Activated naive CD8-positive, alpha-beta T cell treated with anti-CD3 and anti-CD28 coated beads for 36 hours (primary cell): ENCODE measurements around the gene PLET1. TPM values are rescaled to one million over a fixed set of nuclear protein-coding genes. Genes with fewer than 3 reads are reported as not detected.

ENCODE experiments used
- DNase-seq: peaks from one replicate; pipeline ENCODE4 v3.0.0; 2021
- H3K27ac Mint-ChIP-seq: one replicate; pipeline ENCODE4 v1.8.0; 2022; ENCODE audit warnings: mild to moderate bottlenecking, moderate library complexity, mixed read lengths
- H3K27me3 Mint-ChIP-seq: one replicate; pipeline ENCODE4 v1.8.0; 2022; ENCODE audit warnings: mild to moderate bottlenecking, mixed read lengths
- H3K36me3 Mint-ChIP-seq: one replicate; pipeline ENCODE4 v1.8.0; 2021; ENCODE audit warnings: mild to moderate bottlenecking, mixed read lengths
- H3K4me1 Mint-ChIP-seq: one replicate; pipeline ENCODE4 v1.8.0; 2021; ENCODE audit warnings: mixed read lengths
- H3K4me3 Mint-ChIP-seq: one replicate; pipeline ENCODE4 v1.8.0; 2022; ENCODE audit warnings: mild to moderate bottlenecking, moderate library complexity, mixed read lengths
- H3K9me3 Mint-ChIP-seq: one replicate; pipeline ENCODE4 v1.8.0; 2022; ENCODE audit warnings: mixed read lengths
- total RNA-seq, 2 experiments: library from RNA; stranded (reverse); gene quantifications; one replicate each; pipeline ENCODE4 v1.2.3, GENCODE V29; 2021

The PLET1 gene
- not detected for total RNA-seq

- no peak for DNase-seq
- Mint-ChIP-seq H3K27me3 (no peaks in the 10 kb centered on the region), H3K27ac (no peak within 1 kb of the TSS), H3K9me3 (no peaks in the 10 kb centered on the region), H3K4me3 (no peak within 1 kb of the TSS), H3K4me1 (no peaks in the 10 kb centered on the region), H3K36me3 (no peaks in the 10 kb centered on the region)
Observed at GRCh38 chr11:112260490-112260889, at the start of gene PLET1. Gene PLET1 (minus strand): TSS chr11:112260860. CDS start chr11:112260589, 271 bp downstream.

- Mint-ChIP-seq H3K27me3 (no peaks in the 10 kb centered on the region), H3K4me3 (no peak overlapping the region), H3K4me1 (peaks cover 2% of the 10 kb centered on the region), H3K36me3 (peaks cover 4% of the 10 kb centered on the region), H3K27ac (no peak overlapping the region), H3K9me3 (peaks cover 4% of the 10 kb centered on the region)
- DNase-seq = no peak
Observed at GRCh38 chr11:112310419-112310818, 49.8 kb upstream of the PLET1 start.

GRCh38 chr11:112308651-112309050, 48.0 kb upstream of the PLET1 start:
- peaks cover 5% of the 10 kb centered on the region for H3K4me1 Mint-ChIP-seq
- no peak for DNase-seq
- H3K9me3 Mint-ChIP-seq = peaks cover 4% of the 10 kb centered on the region
- H3K27me3 Mint-ChIP-seq = no peaks in the 10 kb centered on the region
- peaks cover 4% of the 10 kb centered on the region for H3K36me3 Mint-ChIP-seq
- no peak overlapping the region for H3K27ac Mint-ChIP-seq
- no peak overlapping the region for H3K4me3 Mint-ChIP-seq

- peaks cover 4% of the 10 kb centered on the region for H3K9me3 Mint-ChIP-seq
Observed at GRCh38 chr11:112307616-112308015, 47.0 kb upstream of the PLET1 start.

GRCh38 chr11:112306230-112306629, 45.6 kb upstream of the PLET1 start:
- Mint-ChIP-seq H3K27me3 (no peaks in the 10 kb centered on the region), H3K9me3 (peaks cover 4% of the 10 kb centered on the region), H3K36me3 (peaks cover 4% of the 10 kb centered on the region), H3K4me1 (peaks cover 11% of the 10 kb centered on the region), H3K4me3 (no peak overlapping the region), H3K27ac (no peak overlapping the region)
- DNase-seq = no peak

More at GRCh38 chr11:112307616-112308015, 47.0 kb upstream of the PLET1 start:
- DNase-seq = no peak
- Mint-ChIP-seq H3K27ac (no peak overlapping the region), H3K36me3 (peaks cover 4% of the 10 kb centered on the region), H3K4me1 (peaks cover 6% of the 10 kb centered on the region), H3K27me3 (no peaks in the 10 kb centered on the region), H3K4me3 (no peak overlapping the region)

GRCh38 chr11:112304914-112305313, 44.3 kb upstream of the PLET1 start:
- H3K36me3 Mint-ChIP-seq = peaks cover 4% of the 10 kb centered on the region
- H3K27ac Mint-ChIP-seq = no peak overlapping the region
- no peak for DNase-seq
- H3K4me1 Mint-ChIP-seq = peaks cover 11% of the 10 kb centered on the region
- no peak overlapping the region for H3K4me3 Mint-ChIP-seq
- H3K27me3 Mint-ChIP-seq = no peaks in the 10 kb centered on the region
- peaks cover 4% of the 10 kb centered on the region for H3K9me3 Mint-ChIP-seq

- Mint-ChIP-seq H3K4me3 (no peak overlapping the region), H3K36me3 (peaks cover 4% of the 10 kb centered on the region), H3K4me1 (peaks cover 14% of the 10 kb centered on the region), H3K27me3 (no peaks in the 10 kb centered on the region), H3K27ac (no peak overlapping the region), H3K9me3 (peaks cover 4% of the 10 kb centered on the region)
- no peak for DNase-seq
Observed at GRCh38 chr11:112303616-112304015, 43.0 kb upstream of the PLET1 start.

- DNase-seq = no peak
- Mint-ChIP-seq H3K27ac (no peak overlapping the region), H3K4me3 (no peak overlapping the region), H3K36me3 (no peaks in the 10 kb centered on the region), H3K9me3 (no peaks in the 10 kb centered on the region), H3K4me1 (peaks cover 23% of the 10 kb centered on the region), H3K27me3 (no peaks in the 10 kb centered on the region)
Observed at GRCh38 chr11:112302226-112302868, 41.7 kb upstream of the PLET1 start.

GRCh38 chr11:112300094-112300786, 39.6 kb upstream of the PLET1 start:
- Mint-ChIP-seq H3K36me3 (peaks cover 2% of the 10 kb centered on the region), H3K9me3 (no peaks in the 10 kb centered on the region), H3K4me1 (peaks cover 34% of the 10 kb centered on the region)

GRCh38 chr11:112298535-112298934, 37.9 kb upstream of the PLET1 start:
- DNase-seq = no peak
- H3K4me1 Mint-ChIP-seq = peaks cover 31% of the 10 kb centered on the region
- no peaks in the 10 kb centered on the region for H3K27me3 Mint-ChIP-seq
- no peak overlapping the region for H3K27ac Mint-ChIP-seq
- H3K4me3 Mint-ChIP-seq = no peak overlapping the region
- H3K9me3 Mint-ChIP-seq = no peaks in the 10 kb centered on the region
- peaks cover 5% of the 10 kb centered on the region for H3K36me3 Mint-ChIP-seq

More at GRCh38 chr11:112300094-112300786, 39.6 kb upstream of the PLET1 start:
- H3K27ac Mint-ChIP-seq = no peak overlapping the region
- no peak for DNase-seq
- H3K4me3 Mint-ChIP-seq = no peak overlapping the region
- no peaks in the 10 kb centered on the region for H3K27me3 Mint-ChIP-seq

GRCh38 chr11:112297248-112297866, 36.7 kb upstream of the PLET1 start:
- Mint-ChIP-seq H3K4me3 (peak overlapping the region; percentile 63), H3K9me3 (no peaks in the 10 kb centered on the region), H3K27ac (peak overlapping the region; percentile 77), H3K27me3 (no peaks in the 10 kb centered on the region), H3K36me3 (peaks cover 5% of the 10 kb centered on the region), H3K4me1 (peaks cover 29% of the 10 kb centered on the region)
- DNase-seq = peak; percentile 14

- Mint-ChIP-seq H3K9me3 (no peaks in the 10 kb centered on the region), H3K4me3 (no peak overlapping the region)
Observed at GRCh38 chr11:112296044-112296443, 35.4 kb upstream of the PLET1 start.

GRCh38 chr11:112294688-112295340, 34.2 kb upstream of the PLET1 start:
- Mint-ChIP-seq H3K27ac (no peak overlapping the region), H3K9me3 (no peaks in the 10 kb centered on the region), H3K4me1 (peaks cover 29% of the 10 kb centered on the region), H3K27me3 (no peaks in the 10 kb centered on the region), H3K36me3 (peaks cover 5% of the 10 kb centered on the region), H3K4me3 (no peak overlapping the region)
- no peak for DNase-seq

More at GRCh38 chr11:112296044-112296443, 35.4 kb upstream of the PLET1 start:
- H3K27ac Mint-ChIP-seq = no peak overlapping the region
- H3K4me1 Mint-ChIP-seq = peaks cover 25% of the 10 kb centered on the region
- peaks cover 5% of the 10 kb centered on the region for H3K36me3 Mint-ChIP-seq
- no peak for DNase-seq
- H3K27me3 Mint-ChIP-seq = no peaks in the 10 kb centered on the region

- no peak overlapping the region for H3K27ac Mint-ChIP-seq
- no peaks in the 10 kb centered on the region for H3K9me3 Mint-ChIP-seq
- DNase-seq = no peak
- no peak overlapping the region for H3K4me3 Mint-ChIP-seq
- H3K27me3 Mint-ChIP-seq = peaks cover under 1% of the 10 kb centered on the region
- H3K4me1 Mint-ChIP-seq = peaks cover 30% of the 10 kb centered on the region
- H3K36me3 Mint-ChIP-seq = peaks cover 5% of the 10 kb centered on the region
Observed at GRCh38 chr11:112293614-112294013, 33.0 kb upstream of the PLET1 start.

- no peak for DNase-seq
- H3K4me3 Mint-ChIP-seq = no peak overlapping the region
- H3K27ac Mint-ChIP-seq = no peak overlapping the region
- peaks cover 5% of the 10 kb centered on the region for H3K36me3 Mint-ChIP-seq
- no peaks in the 10 kb centered on the region for H3K9me3 Mint-ChIP-seq
- peaks cover 5% of the 10 kb centered on the region for H3K27me3 Mint-ChIP-seq
- peaks cover 27% of the 10 kb centered on the region for H3K4me1 Mint-ChIP-seq
Observed at GRCh38 chr11:112292785-112293407, 32.2 kb upstream of the PLET1 start.
